GM23338 (cell line): ENCODE measurements around the gene CCRL2. TPM values are rescaled to one million over a fixed set of nuclear protein-coding genes. Genes with fewer than 3 reads are reported as not detected.

Experiments
- ATAC-seq: fragments of 200-7000 bp; cut with Tn5 transposase; 3 replicates; pipeline ENCODE4 v1.9.1; 2020
- DNase-seq: peaks from one replicate; pipeline ENCODE4 v3.0.0-alpha.2; 2015; ENCODE audit warnings: low spot score
- H2AFZ ChIP-seq: fragments of 200-600 bp; sonication (generic); 2 replicates; pipeline ENCODE4 v1.8.0; 2016; ENCODE audit warnings: antibody characterized with exemption, mild to moderate bottlenecking, moderate library complexity
- H3F3A ChIP-seq: fragments of 200-600 bp; sonication (generic); replicated peaks from 2 replicates; pipeline ENCODE4 v1.8.0; 2017; ENCODE audit warnings: antibody characterized with exemption, mixed run types, low read depth
- H3K27ac ChIP-seq: fragments of 200-600 bp; sonication (generic); 2 replicates; pipeline ENCODE4 v1.6.1; 2016; ENCODE audit warnings: low read depth
- H3K27me3 ChIP-seq: fragments of 200-600 bp; sonication (generic); 2 replicates; pipeline ENCODE4 v1.8.0; 2016; ENCODE audit warnings: mild to moderate bottlenecking, mixed run types, moderate library complexity; ENCODE audit not compliant: insufficient read depth
- H3K36me3 ChIP-seq: fragments of 200-600 bp; sonication (generic); 2 replicates; pipeline ENCODE4 v1.8.0; 2016; ENCODE audit warnings: mild to moderate bottlenecking; ENCODE audit not compliant: insufficient read depth
- H3K4me1 ChIP-seq: fragments of 200-600 bp; sonication (generic); 2 replicates; pipeline ENCODE4 v1.8.0; 2016; ENCODE audit warnings: mild to moderate bottlenecking, moderate library complexity; ENCODE audit not compliant: insufficient read depth
- H3K4me2 ChIP-seq: fragments of 200-600 bp; sonication (generic); 2 replicates; pipeline ENCODE4 v1.7.1; 2017; ENCODE audit warnings: mixed run types
- H3K4me3 ChIP-seq: fragments of 200-600 bp; sonication (generic); 2 replicates; pipeline ENCODE4 v1.6.1; 2016; ENCODE audit warnings: mixed run types
- H3K79me2 ChIP-seq: fragments of 200-600 bp; sonication (generic); replicated peaks from 2 replicates; pipeline ENCODE4 v1.8.0; 2017; ENCODE audit warnings: mild to moderate bottlenecking; ENCODE audit not compliant: insufficient read depth
- H3K9me2 ChIP-seq: fragments of 200-600 bp; sonication (generic); 2 replicates; pipeline ENCODE4 v1.8.0; 2017; ENCODE audit not compliant: insufficient read depth
- H4K20me1 ChIP-seq: fragments of 200-600 bp; sonication (generic); replicated peaks from 2 replicates; pipeline ENCODE4 v1.8.0; 2017; ENCODE audit warnings: mild to moderate bottlenecking; ENCODE audit not compliant: insufficient read depth
- H3K27ac Mint-ChIP-seq: 2 replicates; pipeline ENCODE4 v1.8.0; 2020; ENCODE audit warnings: inconsistent platforms, mild to moderate bottlenecking, moderate library complexity, mixed read lengths
- H3K27me3 Mint-ChIP-seq: 3 replicates; pipeline ENCODE4 v1.8.0; 2022; ENCODE audit warnings: low read depth, mild to moderate bottlenecking, moderate library complexity, mixed read lengths, inconsistent platforms; ENCODE audit not compliant: insufficient read depth, poor library complexity
- H3K36me3 Mint-ChIP-seq: 3 replicates; pipeline ENCODE4 v1.8.0; 2021; ENCODE audit warnings: low read depth, mild to moderate bottlenecking, inconsistent platforms, moderate library complexity, mixed read lengths
- H3K4me1 Mint-ChIP-seq: 3 replicates; pipeline ENCODE4 v1.8.0; 2020; ENCODE audit warnings: mild to moderate bottlenecking, inconsistent platforms, mixed read lengths
- H3K4me3 Mint-ChIP-seq: 3 replicates; pipeline ENCODE4 v1.8.0; 2021; ENCODE audit warnings: moderate library complexity, mild to moderate bottlenecking, inconsistent platforms, mixed read lengths
- H3K9me3 Mint-ChIP-seq: 3 replicates; pipeline ENCODE4 v1.8.0; 2020; ENCODE audit warnings: moderate library complexity, mild to moderate bottlenecking, inconsistent platforms, mixed read lengths
- CREB1 ChIP-seq: fragments of 250-450 bp; sonication (Bioruptor Pico); IDR thresholded peaks from 2 replicates; pipeline ENCODE4 v1.5.0; 2020; ENCODE audit warnings: low read depth, mild to moderate bottlenecking, moderate library complexity
- CTCF ChIP-seq, 2 experiments: fragments of 200-600 bp in 1 of 2; sonication (generic) in 1 of 2; conservative IDR thresholded peaks; 2 replicates each; pipeline versions ENCODE4 v1.5.1 to v1.6.1; 2016 to 2017; ENCODE audit warnings: antibody characterized with exemption in 2 of 2, low read depth in 2 of 2, mild to moderate bottlenecking in 2 of 2, moderate library complexity in 1 of 2
- EZH2 ChIP-seq: fragments of 200-600 bp; sonication (generic); IDR thresholded peaks from one replicate; pipeline ENCODE4 v1.8.0; 2017; ENCODE audit warnings: antibody characterized with exemption, mild to moderate bottlenecking, low read depth; ENCODE audit not compliant: unreplicated experiment
- EZH2phosphoT487 ChIP-seq: fragments of 200-600 bp; sonication (generic); IDR thresholded peaks from one replicate; pipeline ENCODE4 v1.8.1; 2018; ENCODE audit warnings: antibody characterized with exemption; ENCODE audit not compliant: unreplicated experiment
- JUNB ChIP-seq: IDR thresholded peaks from one replicate; pipeline ENCODE4 v1.6.1; 2016; ENCODE audit warnings: antibody characterized with exemption; ENCODE audit not compliant: unreplicated experiment
- POLR2AphosphoS5 ChIP-seq: IDR thresholded peaks from 2 replicates; pipeline ENCODE4 v1.6.1; 2016; ENCODE audit warnings: antibody characterized with exemption, low read depth
- REST ChIP-seq: IDR thresholded peaks from one replicate; pipeline ENCODE4 v1.6.1; 2018; ENCODE audit warnings: antibody characterized with exemption; ENCODE audit not compliant: unreplicated experiment
- STAT1 ChIP-seq: IDR thresholded peaks from one replicate; pipeline ENCODE4 v1.6.1; 2016; ENCODE audit warnings: antibody characterized with exemption; ENCODE audit not compliant: unreplicated experiment
- ZNF114 ChIP-seq: fragments of 250-450 bp; sonication (Bioruptor Pico); IDR thresholded peaks from 2 replicates; pipeline ENCODE4 v1.5.0; 2020; ENCODE audit warnings: mild to moderate bottlenecking, moderate library complexity
- ZNF331 ChIP-seq: fragments of 250-450 bp; sonication (Bioruptor Pico); IDR thresholded peaks from 2 replicates; pipeline ENCODE4 v1.5.0; 2020; ENCODE audit warnings: low read depth, mild to moderate bottlenecking, moderate library complexity
- polyA plus RNA-seq: library from polyadenylated mRNA; unstranded; fragments of >200 nt; fragmentation: Nextera tagmentation; extraction: Ambion mirVana; gene quantifications from 2 replicates; pipeline ENCODE4 v1.2.1, GENCODE V29; 2016
- total RNA-seq: library from RNA; depleted of rRNA; stranded (reverse); fragments of >200 nt; shearing (Covaris generic); gene quantifications from 2 replicates; pipeline ENCODE4 v1.2.3, GENCODE V29; 2014

Gene CCRL2
- total and polyA plus RNA-seq, 2 experiments from 2014 or later = not detected

GRCh38 chr3:46411271-46411670, 4.2 kb downstream of the CCRL2 start:
- no peaks in the 10 kb centered on the region for H3K36me3 ChIP-seq
- H3K4me2 ChIP-seq = no peak overlapping the region
- Mint-ChIP-seq H3K9me3 (no peaks in the 10 kb centered on the region), H3K4me1 (no peaks in the 10 kb centered on the region; the same call in 2 of the 3 replicates), H3K36me3 (no peaks in the 10 kb centered on the region), H3K27me3 (peaks cover 4% of the 10 kb centered on the region), H3K27ac (no peak overlapping the region), H3K4me3 (no peak overlapping the region)
- H2AFZ ChIP-seq = no peak overlapping the region
- no peaks in the 10 kb centered on the region for H3K9me2 ChIP-seq
- H4K20me1 ChIP-seq = no peaks in the 10 kb centered on the region
- no peak for DNase-seq
- H3K79me2 ChIP-seq = no peaks in the 10 kb centered on the region
- ATAC-seq = no peak
- no peaks in the 10 kb centered on the region for H3K27me3 ChIP-seq
- no peaks in the 10 kb centered on the region for H3K4me1 ChIP-seq
- no peaks in the 10 kb centered on the region for H3F3A ChIP-seq
- H3K27ac ChIP-seq = no peak overlapping the region
- H3K4me3 ChIP-seq = no peak overlapping the region
- TF ChIP-seq POLR2AphosphoS5 (no peak), EZH2phosphoT487 (no peak), CTCF (conservative IDR thresholded peaks at IDR 0.05; ENCODE audit: low read depth in 2 of 2) (0 out of 4 replicates have a peak, but pooled peaks of 1 of the 2 experiments have one; percentile 28), REST (no peak), ZNF114 (no peak), STAT1 (no peak), ZNF331 (no peak)

- no peak overlapping the region for H3K27ac Mint-ChIP-seq
- no peaks in the 10 kb centered on the region for H3K9me3 Mint-ChIP-seq
- Histone ChIP-seq H4K20me1 (no peaks in the 10 kb centered on the region), H3K9me2 (no peaks in the 10 kb centered on the region), H3K27ac (no peak overlapping the region), H2AFZ (peak overlapping the region; percentile 6; the same call in 1 of the 2 replicates), H3K27me3 (no peaks in the 10 kb centered on the region), H3K79me2 (no peaks in the 10 kb centered on the region), H3K36me3 (no peaks in the 10 kb centered on the region), H3F3A (no peaks in the 10 kb centered on the region), H3K4me3 (no peak overlapping the region), H3K4me1 (no peaks in the 10 kb centered on the region), H3K4me2 (no peak overlapping the region)
- H3K27me3 Mint-ChIP-seq = no peaks in the 10 kb centered on the region
- no peak overlapping the region for H3K4me3 Mint-ChIP-seq
- peaks cover 8% of the 10 kb centered on the region; the same call in 2 of the 3 replicates for H3K4me1 Mint-ChIP-seq
- TF ChIP-seq CREB1 (CRISPR knock-in tag) (no peak), ZNF331 (no peak), JUNB (no peak), STAT1 (no peak), EZH2 (no peak), ZNF114 (no peak)
- H3K36me3 Mint-ChIP-seq = no peaks in the 10 kb centered on the region
- ATAC-seq = no peak
- no peak for DNase-seq
Measured at GRCh38 chr3:46412786-46413298, 5.8 kb downstream of the CCRL2 start.
